GM23338 (cell line): ENCODE measurements around the gene CD74. TPM values are rescaled to one million over a fixed set of nuclear protein-coding genes. Genes with fewer than 3 reads are reported as not detected.

Experiments used
- ATAC-seq: fragments of 200-7000 bp; cut with Tn5 transposase; 3 replicates; pipeline ENCODE4 v1.9.1; 2020
- DNase-seq: peaks from one replicate; pipeline ENCODE4 v3.0.0-alpha.2; 2015; ENCODE audit warnings: low spot score
- H2AFZ ChIP-seq: fragments of 200-600 bp; sonication (generic); 2 replicates; pipeline ENCODE4 v1.8.0; 2016; ENCODE audit warnings: antibody characterized with exemption, mild to moderate bottlenecking, moderate library complexity
- H3F3A ChIP-seq: fragments of 200-600 bp; sonication (generic); replicated peaks from 2 replicates; pipeline ENCODE4 v1.8.0; 2017; ENCODE audit warnings: antibody characterized with exemption, mixed run types, low read depth
- H3K27ac ChIP-seq: fragments of 200-600 bp; sonication (generic); 2 replicates; pipeline ENCODE4 v1.6.1; 2016; ENCODE audit warnings: low read depth
- H3K27me3 ChIP-seq: fragments of 200-600 bp; sonication (generic); 2 replicates; pipeline ENCODE4 v1.8.0; 2016; ENCODE audit warnings: mild to moderate bottlenecking, mixed run types, moderate library complexity; ENCODE audit not compliant: insufficient read depth
- H3K36me3 ChIP-seq: fragments of 200-600 bp; sonication (generic); 2 replicates; pipeline ENCODE4 v1.8.0; 2016; ENCODE audit warnings: mild to moderate bottlenecking; ENCODE audit not compliant: insufficient read depth
- H3K4me1 ChIP-seq: fragments of 200-600 bp; sonication (generic); 2 replicates; pipeline ENCODE4 v1.8.0; 2016; ENCODE audit warnings: mild to moderate bottlenecking, moderate library complexity; ENCODE audit not compliant: insufficient read depth
- H3K4me2 ChIP-seq: fragments of 200-600 bp; sonication (generic); 2 replicates; pipeline ENCODE4 v1.7.1; 2017; ENCODE audit warnings: mixed run types
- H3K4me3 ChIP-seq: fragments of 200-600 bp; sonication (generic); 2 replicates; pipeline ENCODE4 v1.6.1; 2016; ENCODE audit warnings: mixed run types
- H3K79me2 ChIP-seq: fragments of 200-600 bp; sonication (generic); replicated peaks from 2 replicates; pipeline ENCODE4 v1.8.0; 2017; ENCODE audit warnings: mild to moderate bottlenecking; ENCODE audit not compliant: insufficient read depth
- H3K9me2 ChIP-seq: fragments of 200-600 bp; sonication (generic); 2 replicates; pipeline ENCODE4 v1.8.0; 2017; ENCODE audit not compliant: insufficient read depth
- H4K20me1 ChIP-seq: fragments of 200-600 bp; sonication (generic); replicated peaks from 2 replicates; pipeline ENCODE4 v1.8.0; 2017; ENCODE audit warnings: mild to moderate bottlenecking; ENCODE audit not compliant: insufficient read depth
- H3K27ac Mint-ChIP-seq: 2 replicates; pipeline ENCODE4 v1.8.0; 2020; ENCODE audit warnings: inconsistent platforms, mild to moderate bottlenecking, moderate library complexity, mixed read lengths
- H3K27me3 Mint-ChIP-seq: 3 replicates; pipeline ENCODE4 v1.8.0; 2022; ENCODE audit warnings: low read depth, mild to moderate bottlenecking, moderate library complexity, mixed read lengths, inconsistent platforms; ENCODE audit not compliant: insufficient read depth, poor library complexity
- H3K36me3 Mint-ChIP-seq: 3 replicates; pipeline ENCODE4 v1.8.0; 2021; ENCODE audit warnings: low read depth, mild to moderate bottlenecking, inconsistent platforms, moderate library complexity, mixed read lengths
- H3K4me1 Mint-ChIP-seq: 3 replicates; pipeline ENCODE4 v1.8.0; 2020; ENCODE audit warnings: mild to moderate bottlenecking, inconsistent platforms, mixed read lengths
- H3K4me3 Mint-ChIP-seq: 3 replicates; pipeline ENCODE4 v1.8.0; 2021; ENCODE audit warnings: moderate library complexity, mild to moderate bottlenecking, inconsistent platforms, mixed read lengths
- H3K9me3 Mint-ChIP-seq: 3 replicates; pipeline ENCODE4 v1.8.0; 2020; ENCODE audit warnings: moderate library complexity, mild to moderate bottlenecking, inconsistent platforms, mixed read lengths
- CREB1 ChIP-seq: fragments of 250-450 bp; sonication (Bioruptor Pico); IDR thresholded peaks from 2 replicates; pipeline ENCODE4 v1.5.0; 2020; ENCODE audit warnings: low read depth, mild to moderate bottlenecking, moderate library complexity
- EZH2 ChIP-seq: fragments of 200-600 bp; sonication (generic); IDR thresholded peaks from one replicate; pipeline ENCODE4 v1.8.0; 2017; ENCODE audit warnings: antibody characterized with exemption, mild to moderate bottlenecking, low read depth; ENCODE audit not compliant: unreplicated experiment
- EZH2phosphoT487 ChIP-seq: fragments of 200-600 bp; sonication (generic); IDR thresholded peaks from one replicate; pipeline ENCODE4 v1.8.1; 2018; ENCODE audit warnings: antibody characterized with exemption; ENCODE audit not compliant: unreplicated experiment
- JUNB ChIP-seq: IDR thresholded peaks from one replicate; pipeline ENCODE4 v1.6.1; 2016; ENCODE audit warnings: antibody characterized with exemption; ENCODE audit not compliant: unreplicated experiment
- NANOG ChIP-seq: IDR thresholded peaks from 2 replicates; pipeline ENCODE4 v1.6.1; 2016; ENCODE audit warnings: antibody characterized with exemption, borderline replicate concordance
- POLR2AphosphoS5 ChIP-seq: IDR thresholded peaks from 2 replicates; pipeline ENCODE4 v1.6.1; 2016; ENCODE audit warnings: antibody characterized with exemption, low read depth
- STAT1 ChIP-seq: IDR thresholded peaks from one replicate; pipeline ENCODE4 v1.6.1; 2016; ENCODE audit warnings: antibody characterized with exemption; ENCODE audit not compliant: unreplicated experiment
- ZNF114 ChIP-seq: fragments of 250-450 bp; sonication (Bioruptor Pico); IDR thresholded peaks from 2 replicates; pipeline ENCODE4 v1.5.0; 2020; ENCODE audit warnings: mild to moderate bottlenecking, moderate library complexity
- ZNF331 ChIP-seq: fragments of 250-450 bp; sonication (Bioruptor Pico); IDR thresholded peaks from 2 replicates; pipeline ENCODE4 v1.5.0; 2020; ENCODE audit warnings: low read depth, mild to moderate bottlenecking, moderate library complexity
- polyA plus RNA-seq: library from polyadenylated mRNA; unstranded; fragments of >200 nt; fragmentation: Nextera tagmentation; extraction: Ambion mirVana; gene quantifications from 2 replicates; pipeline ENCODE4 v1.2.1, GENCODE V29; 2016
- total RNA-seq: library from RNA; depleted of rRNA; stranded (reverse); fragments of >200 nt; shearing (Covaris generic); gene quantifications from 2 replicates; pipeline ENCODE4 v1.2.3, GENCODE V29; 2014
- TF ChIP-seq, protein P1 (sequence below): IDR thresholded peaks from one replicate; pipeline ENCODE4 v1.6.1; 2018; ENCODE audit warnings: antibody characterized with exemption; ENCODE audit not compliant: unreplicated experiment
- TF ChIP-seq, protein P2 (sequence below): fragments of 250-450 bp; sonication (Bioruptor Pico); IDR thresholded peaks from 2 replicates; pipeline ENCODE4 v1.5.0; 2020; ENCODE audit warnings: mild to moderate bottlenecking, moderate library complexity
- TF ChIP-seq, protein P3 (sequence below): IDR thresholded peaks from 2 replicates; pipeline ENCODE4 v1.6.1; 2016; ENCODE audit warnings: antibody characterized with exemption
- TF ChIP-seq, protein P4 (sequence below), 2 experiments: fragments of 200-600 bp in 1 of 2; sonication (generic) in 1 of 2; conservative IDR thresholded peaks; 2 replicates each; pipeline versions ENCODE4 v1.5.1 to v1.6.1; 2016 to 2017; ENCODE audit warnings: antibody characterized with exemption in 2 of 2, low read depth in 2 of 2, mild to moderate bottlenecking in 2 of 2, moderate library complexity in 1 of 2

Gene CD74
- total and polyA plus RNA-seq, 2 experiments from 2014 or later: 49.8 to 98.4 TPM

DNA sequence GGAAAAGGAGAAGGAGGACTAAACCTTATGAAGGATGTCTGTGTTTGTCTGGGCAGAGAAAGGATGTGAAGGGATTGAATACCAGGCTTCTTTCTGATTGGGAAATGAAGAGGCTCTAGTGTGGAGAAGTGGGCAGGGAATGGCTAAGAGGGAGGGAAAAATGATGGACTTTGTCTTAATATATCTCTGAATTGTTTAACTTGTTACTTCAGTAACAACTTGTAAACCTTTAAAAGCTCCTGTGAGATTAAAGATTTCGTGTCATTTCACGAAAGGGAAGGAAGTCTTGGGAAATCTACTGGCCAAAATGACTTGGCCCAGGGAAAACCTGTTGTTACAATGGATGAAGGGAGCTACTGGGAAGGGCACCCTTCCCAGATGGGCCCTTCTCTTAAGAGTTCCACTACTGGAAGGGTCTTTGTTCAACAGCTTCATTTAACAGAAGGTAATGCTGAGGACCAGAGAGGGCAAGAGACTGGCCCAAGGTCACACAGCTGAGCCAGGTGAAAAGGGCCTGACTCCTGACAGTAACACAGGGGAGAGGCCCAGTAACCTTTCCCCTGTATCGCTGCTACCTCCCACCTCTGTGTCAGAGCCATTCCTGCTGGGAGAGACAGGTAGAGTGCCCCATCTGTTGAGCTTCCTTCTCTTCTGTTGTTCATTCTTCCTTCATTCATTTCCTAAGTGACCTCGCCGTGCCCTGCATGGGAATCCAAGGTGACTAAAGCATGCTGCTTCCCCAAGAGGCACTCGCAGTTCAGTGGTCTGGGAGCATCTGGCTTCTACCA is 60.3 kb downstream of the CD74 start:
- H3K4me1 ChIP-seq: peaks cover 10% of the 10 kb centered on the region; the same call in 1 of the 2 replicates
- H3K36me3 ChIP-seq: no peaks in the 10 kb centered on the region
- Mint-ChIP-seq H3K9me3 (no peaks in the 10 kb centered on the region), H3K36me3 (no peaks in the 10 kb centered on the region), H3K4me3 (no peak overlapping the region; the same call in 2 of the 3 replicates), H3K27me3 (peaks cover 2% of the 10 kb centered on the region), H3K4me1 (peaks cover 16% of the 10 kb centered on the region), H3K27ac (no peak overlapping the region)
- no peaks in the 10 kb centered on the region for H4K20me1 ChIP-seq
- H3K4me3 ChIP-seq: no peak overlapping the region
- ATAC-seq (no peak), DNase-seq (peak; percentile 28)
- H3K79me2 ChIP-seq: no peaks in the 10 kb centered on the region
- no peaks in the 10 kb centered on the region for H3K27me3 ChIP-seq
- H3K4me2 ChIP-seq: no peak overlapping the region
- H3K9me2 ChIP-seq: no peaks in the 10 kb centered on the region
- no peaks in the 10 kb centered on the region for H3F3A ChIP-seq
- TF ChIP-seq ZNF114 (no peak), NANOG (no peak), EZH2phosphoT487 (no peak), JUNB (no peak), STAT1 (no peak), POLR2AphosphoS5 (no peak), EZH2 (no peak), CREB1 (CRISPR knock-in tag) (no peak), ZNF331 (CRISPR knock-in tag) (no peak)
- TF ChIP-seq, protein P1, sequence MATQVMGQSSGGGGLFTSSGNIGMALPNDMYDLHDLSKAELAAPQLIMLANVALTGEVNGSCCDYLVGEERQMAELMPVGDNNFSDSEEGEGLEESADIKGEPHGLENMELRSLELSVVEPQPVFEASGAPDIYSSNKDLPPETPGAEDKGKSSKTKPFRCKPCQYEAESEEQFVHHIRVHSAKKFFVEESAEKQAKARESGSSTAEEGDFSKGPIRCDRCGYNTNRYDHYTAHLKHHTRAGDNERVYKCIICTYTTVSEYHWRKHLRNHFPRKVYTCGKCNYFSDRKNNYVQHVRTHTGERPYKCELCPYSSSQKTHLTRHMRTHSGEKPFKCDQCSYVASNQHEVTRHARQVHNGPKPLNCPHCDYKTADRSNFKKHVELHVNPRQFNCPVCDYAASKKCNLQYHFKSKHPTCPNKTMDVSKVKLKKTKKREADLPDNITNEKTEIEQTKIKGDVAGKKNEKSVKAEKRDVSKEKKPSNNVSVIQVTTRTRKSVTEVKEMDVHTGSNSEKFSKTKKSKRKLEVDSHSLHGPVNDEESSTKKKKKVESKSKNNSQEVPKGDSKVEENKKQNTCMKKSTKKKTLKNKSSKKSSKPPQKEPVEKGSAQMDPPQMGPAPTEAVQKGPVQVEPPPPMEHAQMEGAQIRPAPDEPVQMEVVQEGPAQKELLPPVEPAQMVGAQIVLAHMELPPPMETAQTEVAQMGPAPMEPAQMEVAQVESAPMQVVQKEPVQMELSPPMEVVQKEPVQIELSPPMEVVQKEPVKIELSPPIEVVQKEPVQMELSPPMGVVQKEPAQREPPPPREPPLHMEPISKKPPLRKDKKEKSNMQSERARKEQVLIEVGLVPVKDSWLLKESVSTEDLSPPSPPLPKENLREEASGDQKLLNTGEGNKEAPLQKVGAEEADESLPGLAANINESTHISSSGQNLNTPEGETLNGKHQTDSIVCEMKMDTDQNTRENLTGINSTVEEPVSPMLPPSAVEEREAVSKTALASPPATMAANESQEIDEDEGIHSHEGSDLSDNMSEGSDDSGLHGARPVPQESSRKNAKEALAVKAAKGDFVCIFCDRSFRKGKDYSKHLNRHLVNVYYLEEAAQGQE: no peak
- TF ChIP-seq, protein P2, sequence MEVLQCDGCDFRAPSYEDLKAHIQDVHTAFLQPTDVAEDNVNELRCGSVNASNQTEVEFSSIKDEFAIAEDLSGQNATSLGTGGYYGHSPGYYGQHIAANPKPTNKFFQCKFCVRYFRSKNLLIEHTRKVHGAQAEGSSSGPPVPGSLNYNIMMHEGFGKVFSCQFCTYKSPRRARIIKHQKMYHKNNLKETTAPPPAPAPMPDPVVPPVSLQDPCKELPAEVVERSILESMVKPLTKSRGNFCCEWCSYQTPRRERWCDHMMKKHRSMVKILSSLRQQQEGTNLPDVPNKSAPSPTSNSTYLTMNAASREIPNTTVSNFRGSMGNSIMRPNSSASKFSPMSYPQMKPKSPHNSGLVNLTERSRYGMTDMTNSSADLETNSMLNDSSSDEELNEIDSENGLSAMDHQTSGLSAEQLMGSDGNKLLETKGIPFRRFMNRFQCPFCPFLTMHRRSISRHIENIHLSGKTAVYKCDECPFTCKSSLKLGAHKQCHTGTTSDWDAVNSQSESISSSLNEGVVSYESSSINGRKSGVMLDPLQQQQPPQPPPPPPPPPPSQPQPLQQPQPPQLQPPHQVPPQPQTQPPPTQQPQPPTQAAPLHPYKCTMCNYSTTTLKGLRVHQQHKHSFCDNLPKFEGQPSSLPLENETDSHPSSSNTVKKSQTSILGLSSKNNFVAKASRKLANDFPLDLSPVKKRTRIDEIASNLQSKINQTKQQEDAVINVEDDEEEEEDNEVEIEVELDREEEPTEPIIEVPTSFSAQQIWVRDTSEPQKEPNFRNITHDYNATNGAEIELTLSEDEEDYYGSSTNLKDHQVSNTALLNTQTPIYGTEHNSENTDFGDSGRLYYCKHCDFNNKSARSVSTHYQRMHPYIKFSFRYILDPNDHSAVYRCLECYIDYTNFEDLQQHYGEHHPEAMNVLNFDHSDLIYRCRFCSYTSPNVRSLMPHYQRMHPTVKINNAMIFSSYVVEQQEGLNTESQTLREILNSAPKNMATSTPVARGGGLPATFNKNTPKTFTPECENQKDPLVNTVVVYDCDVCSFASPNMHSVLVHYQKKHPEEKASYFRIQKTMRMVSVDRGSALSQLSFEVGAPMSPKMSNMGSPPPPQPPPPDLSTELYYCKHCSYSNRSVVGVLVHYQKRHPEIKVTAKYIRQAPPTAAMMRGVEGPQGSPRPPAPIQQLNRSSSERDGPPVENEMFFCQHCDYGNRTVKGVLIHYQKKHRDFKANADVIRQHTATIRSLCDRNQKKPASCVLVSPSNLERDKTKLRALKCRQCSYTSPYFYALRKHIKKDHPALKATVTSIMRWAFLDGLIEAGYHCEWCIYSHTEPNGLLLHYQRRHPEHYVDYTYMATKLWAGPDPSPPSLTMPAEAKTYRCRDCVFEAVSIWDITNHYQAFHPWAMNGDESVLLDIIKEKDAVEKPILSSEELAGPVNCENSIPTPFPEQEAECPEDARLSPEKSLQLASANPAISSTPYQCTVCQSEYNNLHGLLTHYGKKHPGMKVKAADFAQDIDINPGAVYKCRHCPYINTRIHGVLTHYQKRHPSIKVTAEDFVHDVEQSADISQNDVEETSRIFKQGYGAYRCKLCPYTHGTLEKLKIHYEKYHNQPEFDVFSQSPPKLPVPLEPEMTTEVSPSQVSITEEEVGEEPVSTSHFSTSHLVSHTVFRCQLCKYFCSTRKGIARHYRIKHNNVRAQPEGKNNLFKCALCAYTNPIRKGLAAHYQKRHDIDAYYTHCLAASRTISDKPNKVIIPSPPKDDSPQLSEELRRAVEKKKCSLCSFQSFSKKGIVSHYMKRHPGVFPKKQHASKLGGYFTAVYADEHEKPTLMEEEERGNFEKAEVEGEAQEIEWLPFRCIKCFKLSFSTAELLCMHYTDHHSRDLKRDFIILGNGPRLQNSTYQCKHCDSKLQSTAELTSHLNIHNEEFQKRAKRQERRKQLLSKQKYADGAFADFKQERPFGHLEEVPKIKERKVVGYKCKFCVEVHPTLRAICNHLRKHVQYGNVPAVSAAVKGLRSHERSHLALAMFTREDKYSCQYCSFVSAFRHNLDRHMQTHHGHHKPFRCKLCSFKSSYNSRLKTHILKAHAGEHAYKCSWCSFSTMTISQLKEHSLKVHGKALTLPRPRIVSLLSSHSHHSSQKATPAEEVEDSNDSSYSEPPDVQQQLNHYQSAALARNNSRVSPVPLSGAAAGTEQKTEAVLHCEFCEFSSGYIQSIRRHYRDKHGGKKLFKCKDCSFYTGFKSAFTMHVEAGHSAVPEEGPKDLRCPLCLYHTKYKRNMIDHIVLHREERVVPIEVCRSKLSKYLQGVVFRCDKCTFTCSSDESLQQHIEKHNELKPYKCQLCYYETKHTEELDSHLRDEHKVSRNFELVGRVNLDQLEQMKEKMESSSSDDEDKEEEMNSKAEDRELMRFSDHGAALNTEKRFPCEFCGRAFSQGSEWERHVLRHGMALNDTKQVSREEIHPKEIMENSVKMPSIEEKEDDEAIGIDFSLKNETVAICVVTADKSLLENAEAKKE: no peak
- TF ChIP-seq, protein P3, sequence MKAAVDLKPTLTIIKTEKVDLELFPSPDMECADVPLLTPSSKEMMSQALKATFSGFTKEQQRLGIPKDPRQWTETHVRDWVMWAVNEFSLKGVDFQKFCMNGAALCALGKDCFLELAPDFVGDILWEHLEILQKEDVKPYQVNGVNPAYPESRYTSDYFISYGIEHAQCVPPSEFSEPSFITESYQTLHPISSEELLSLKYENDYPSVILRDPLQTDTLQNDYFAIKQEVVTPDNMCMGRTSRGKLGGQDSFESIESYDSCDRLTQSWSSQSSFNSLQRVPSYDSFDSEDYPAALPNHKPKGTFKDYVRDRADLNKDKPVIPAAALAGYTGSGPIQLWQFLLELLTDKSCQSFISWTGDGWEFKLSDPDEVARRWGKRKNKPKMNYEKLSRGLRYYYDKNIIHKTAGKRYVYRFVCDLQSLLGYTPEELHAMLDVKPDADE: no peak
- TF ChIP-seq, protein P4, sequence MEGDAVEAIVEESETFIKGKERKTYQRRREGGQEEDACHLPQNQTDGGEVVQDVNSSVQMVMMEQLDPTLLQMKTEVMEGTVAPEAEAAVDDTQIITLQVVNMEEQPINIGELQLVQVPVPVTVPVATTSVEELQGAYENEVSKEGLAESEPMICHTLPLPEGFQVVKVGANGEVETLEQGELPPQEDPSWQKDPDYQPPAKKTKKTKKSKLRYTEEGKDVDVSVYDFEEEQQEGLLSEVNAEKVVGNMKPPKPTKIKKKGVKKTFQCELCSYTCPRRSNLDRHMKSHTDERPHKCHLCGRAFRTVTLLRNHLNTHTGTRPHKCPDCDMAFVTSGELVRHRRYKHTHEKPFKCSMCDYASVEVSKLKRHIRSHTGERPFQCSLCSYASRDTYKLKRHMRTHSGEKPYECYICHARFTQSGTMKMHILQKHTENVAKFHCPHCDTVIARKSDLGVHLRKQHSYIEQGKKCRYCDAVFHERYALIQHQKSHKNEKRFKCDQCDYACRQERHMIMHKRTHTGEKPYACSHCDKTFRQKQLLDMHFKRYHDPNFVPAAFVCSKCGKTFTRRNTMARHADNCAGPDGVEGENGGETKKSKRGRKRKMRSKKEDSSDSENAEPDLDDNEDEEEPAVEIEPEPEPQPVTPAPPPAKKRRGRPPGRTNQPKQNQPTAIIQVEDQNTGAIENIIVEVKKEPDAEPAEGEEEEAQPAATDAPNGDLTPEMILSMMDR (conservative IDR thresholded peaks at IDR 0.05; ENCODE audit: low read depth in 2 of 2): no peak
- H3K27ac ChIP-seq: no peak overlapping the region
- H2AFZ ChIP-seq: no peak overlapping the region
